Stimulated activated CD8-positive, alpha-beta memory T cell treated with anti-CD3 and anti-CD28 coated beads, Interleukin-12 subunit alpha, Interleukin-12 subunit beta, amount 100 ng/mL, for 24 hours (primary cell): ENCODE results near the gene KSR2.

Experiments used
- DNase-seq: peaks from one replicate; pipeline ENCODE4 v3.0.0-alpha.2; 2020; ENCODE audit errors: extremely low read depth

The KSR2 gene

DNA sequence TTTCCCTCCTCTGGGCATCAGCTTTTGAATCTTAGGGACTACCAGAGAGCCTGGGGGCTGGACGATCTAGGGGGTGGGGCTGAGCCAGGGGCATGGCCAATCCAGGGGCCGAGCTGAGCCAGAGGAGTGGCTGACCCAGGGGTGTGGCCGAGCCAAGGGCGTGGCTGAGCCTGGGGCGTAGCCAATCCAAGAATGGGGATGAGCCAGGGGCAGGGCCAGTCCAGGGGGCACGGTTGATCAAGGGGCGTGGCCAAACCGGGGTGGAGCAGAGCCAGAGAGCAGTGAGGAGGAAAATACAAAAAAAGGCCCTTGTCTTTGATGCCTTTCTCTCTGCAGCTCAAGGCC is 388.1 kb downstream of the KSR2 start:
- DNase-seq = no peak

DNA sequence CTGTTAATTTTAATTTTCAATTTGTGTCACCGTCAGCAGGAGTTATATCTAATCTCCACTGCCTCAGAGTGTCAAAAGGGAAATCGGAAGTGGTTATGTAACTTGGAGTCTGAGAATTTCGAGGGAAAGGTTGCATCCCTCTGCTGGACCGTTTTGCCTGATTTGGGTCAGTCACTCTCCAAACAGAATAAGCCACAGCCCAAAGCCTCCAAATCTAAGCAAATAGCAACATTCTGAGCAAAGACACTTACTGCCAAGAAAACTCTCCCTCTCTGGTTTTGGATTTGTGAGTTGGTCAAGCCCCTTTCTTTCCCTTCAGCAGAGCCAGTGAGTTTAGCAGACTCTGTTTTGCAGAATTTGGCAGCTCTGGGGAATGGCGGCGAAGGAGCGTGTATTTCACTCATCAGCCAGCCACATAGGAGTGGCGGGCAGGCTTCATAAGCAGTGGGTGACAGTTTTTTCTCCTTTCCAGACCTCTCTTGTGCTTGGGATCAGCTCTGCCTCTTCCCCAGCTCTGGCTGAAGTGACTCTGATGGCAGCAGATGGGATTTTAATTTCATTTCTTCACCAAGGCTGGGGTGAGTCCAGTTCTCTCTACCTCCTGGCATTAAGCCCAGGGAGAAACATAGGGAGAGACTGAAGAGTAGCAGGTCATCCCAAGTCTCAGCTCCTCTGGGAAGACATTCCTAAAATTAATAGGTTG is 388.6 kb downstream of the KSR2 start:
- DNase-seq = no peak

DNA sequence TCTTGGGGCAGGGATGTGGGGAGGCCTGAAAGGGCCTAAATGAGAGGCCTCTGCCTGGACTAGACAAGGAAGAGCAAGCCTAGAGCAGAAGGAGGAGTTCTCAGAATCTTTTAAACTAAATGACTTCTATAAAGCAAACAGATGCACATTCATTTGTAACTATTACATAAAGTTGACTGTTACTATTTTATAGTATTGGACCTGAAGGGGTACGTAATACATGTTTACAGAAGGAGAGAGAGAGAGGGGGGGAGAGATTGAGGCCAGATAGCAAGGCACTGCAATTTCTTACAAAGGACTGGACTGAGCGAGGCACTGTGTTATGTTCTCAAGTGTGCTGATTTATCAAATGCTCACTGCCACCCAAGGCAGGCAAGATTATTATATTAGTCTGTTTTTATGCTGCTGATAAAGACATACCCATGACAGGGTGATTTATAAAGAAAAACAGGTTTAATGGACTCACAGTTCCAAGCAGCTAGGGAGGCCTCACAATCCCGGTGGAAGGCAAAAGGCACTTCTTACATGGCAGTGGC is 391.6 kb downstream of the KSR2 start:
- DNase-seq = no peak

DNA sequence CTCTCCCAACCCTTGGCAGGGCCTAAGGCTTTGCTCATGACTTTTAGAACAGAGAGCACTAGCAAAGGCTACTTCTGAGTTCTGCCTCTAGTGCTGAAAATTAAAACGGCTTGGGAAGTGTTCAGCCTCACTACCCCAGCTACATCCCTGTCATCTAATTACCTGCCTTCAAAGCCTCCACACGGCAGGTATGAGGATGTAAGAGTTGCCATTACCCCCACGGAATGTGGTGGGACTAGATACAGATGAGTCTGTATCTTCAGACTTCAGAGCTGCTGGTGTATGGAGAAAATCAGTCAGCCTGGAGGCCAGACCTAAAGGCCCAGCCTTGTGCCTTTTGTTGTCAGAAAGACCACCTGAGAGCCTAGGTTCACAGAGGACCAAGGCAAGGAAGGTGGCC is 392.7 kb downstream of the KSR2 start:
- DNase-seq = no peak

DNA sequence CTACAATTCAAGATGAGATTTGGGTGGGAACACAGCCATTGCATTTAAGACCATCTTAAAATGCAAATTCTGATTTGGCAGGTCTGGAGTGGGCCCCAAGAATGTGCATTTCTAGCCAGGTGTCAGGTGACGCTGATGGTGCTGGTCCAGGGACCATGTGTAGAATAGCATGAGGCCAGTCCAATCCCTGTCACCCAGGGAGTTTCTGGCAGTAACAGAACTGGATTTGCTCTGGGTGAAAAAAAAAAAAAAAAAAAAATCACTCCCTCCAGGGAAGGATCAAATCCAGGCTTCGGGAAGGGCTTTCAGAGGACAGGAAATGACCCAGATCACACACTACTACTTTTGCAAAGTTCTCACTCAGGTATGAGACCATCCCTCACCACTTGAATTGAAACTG is 394.1 kb downstream of the KSR2 start:
- DNase-seq = no peak

DNA sequence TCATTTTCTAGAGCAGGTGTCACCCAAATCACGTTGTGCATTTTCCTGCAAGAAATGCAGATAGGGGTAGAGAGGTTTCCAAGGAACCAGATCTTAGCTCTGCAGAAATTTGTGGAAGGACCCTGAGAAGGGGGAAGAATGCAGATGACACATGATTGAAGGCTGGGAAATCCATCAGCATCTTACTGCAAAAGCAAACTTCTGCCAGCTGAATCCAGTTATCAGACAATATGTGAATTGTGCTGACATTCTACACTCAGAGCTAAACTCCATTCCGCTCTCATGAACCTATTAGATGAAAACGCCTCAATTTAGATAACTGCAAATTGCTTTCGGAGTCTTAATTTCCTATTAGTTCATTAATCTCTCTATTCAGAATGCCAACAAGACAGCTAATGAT is 396.0 kb downstream of the KSR2 start:
- no peak for DNase-seq

DNA sequence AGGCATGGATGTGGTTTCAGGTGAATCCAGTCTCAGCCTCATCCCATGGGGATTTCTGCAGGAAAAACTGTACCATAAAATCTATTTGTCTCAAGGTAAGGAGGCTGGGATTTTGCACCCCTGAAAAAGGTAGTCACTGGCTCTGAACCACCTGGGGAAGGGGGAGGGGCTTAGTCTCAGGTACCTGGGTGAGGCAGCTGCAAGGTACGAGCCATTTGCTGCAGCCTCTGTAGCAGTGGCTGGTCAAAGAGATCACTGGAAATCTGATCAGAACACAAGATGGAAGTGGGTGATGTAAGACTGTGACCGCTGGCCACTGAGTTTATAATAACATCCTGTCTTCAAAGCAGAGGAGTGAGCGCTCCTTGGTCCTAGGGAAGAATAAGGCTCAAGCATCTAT is 397.5 kb downstream of the KSR2 start:
- no peak for DNase-seq

DNA sequence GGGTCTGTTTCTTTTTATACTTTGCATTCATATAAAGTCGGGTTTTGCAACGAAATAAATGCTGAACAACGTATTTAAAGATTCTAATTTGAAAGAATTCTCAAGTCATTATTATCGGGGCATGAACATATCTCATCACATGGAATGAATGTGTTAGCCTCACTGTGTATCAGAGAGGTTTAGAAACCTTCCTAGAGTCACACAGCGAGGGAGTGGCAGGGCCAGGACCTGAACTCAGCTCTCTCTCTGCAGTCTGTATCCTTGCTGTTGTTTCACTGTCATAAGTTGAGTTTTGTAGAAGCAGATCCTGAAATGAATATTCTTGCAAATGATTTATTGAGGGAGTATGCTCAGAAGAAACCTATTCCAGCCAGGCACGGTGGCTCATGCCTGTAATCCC is 398.2 kb downstream of the KSR2 start:
- DNase-seq = no peak

DNA sequence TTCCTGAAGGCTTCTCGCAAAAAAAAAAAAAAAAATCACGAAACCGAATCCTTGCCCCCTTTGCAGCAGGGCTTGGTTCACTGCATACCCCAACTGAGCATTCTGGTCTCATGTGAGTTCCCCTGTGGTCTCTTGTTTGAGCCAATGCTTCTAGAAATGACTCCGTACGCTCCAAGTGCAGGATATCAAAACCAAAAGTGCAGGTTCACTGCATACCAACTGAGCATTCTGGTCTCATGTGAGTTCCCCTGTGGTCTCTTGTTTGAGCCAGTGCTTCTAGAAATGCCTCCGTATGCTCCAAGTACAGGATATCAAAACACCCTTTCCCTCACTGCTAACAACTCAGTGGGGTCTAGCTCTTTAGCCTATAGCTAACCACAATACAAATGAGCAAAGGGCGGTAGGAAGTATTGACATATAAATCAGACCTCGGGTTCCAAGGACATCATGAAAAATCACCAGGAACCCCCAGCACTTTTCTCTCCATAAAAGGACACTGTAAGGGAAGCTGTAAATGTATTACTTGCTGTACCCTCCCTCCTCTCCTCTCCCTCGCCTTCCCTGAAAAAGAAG is 401.1 kb downstream of the KSR2 start:
- DNase-seq = no peak

DNA sequence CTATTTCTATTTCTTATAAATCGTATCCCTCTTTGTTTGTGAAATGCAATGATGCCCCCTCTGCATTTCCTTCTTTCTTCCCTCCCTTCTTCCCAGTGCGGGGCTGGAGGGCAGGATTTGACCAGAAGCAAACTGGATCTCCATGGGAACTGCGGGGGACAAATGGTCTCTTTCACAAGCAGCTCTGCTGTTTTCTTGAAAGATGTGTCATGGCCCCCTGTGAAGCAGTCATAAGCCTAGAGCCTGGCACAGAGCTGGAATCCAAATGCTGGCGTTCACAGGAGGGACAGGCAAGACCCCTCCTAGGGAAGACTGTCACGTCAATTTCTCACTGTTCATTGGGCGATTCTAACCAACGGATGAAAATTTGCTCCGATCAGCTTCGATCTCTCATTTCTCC is 403.9 kb downstream of the KSR2 start:
- no peak for DNase-seq

DNA sequence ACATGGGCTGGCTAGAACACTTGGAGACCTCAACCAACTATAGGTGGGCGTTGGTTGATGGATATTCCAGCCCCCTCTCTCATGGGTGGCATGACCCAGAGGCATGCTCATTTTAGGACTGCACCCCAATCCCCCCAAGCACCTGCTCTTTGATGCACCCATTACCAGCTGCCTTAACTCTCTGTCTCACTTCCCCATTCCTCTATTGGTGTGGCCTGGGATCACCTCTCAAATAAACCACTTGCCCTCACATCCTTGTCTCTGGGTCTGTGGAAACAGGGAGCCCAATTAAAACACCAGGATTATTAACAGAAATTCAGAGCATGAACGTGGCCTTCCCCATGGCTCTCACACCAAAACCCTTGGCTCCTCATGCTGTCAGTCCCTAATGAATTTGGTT is 405.1 kb downstream of the KSR2 start:
- DNase-seq = no peak

DNA sequence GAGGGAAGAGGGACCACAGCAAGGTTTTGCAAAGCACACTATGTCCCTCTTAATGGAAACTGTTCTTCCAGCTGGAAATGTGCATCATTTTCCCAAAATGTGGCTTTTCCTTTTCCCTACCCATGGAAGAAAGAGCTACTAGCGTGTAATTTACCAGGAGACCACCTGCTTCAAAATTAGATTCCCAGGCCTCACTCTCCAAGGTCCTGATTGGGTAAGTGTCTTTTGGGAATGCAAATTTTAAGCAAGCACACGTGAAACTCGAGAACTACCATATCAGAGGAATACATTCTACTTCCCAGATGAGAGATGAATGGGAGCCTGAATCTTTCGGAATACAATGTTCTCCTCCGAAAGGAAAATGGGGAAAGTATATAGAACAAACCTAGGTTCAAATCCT is 405.8 kb downstream of the KSR2 start:
- DNase-seq = no peak

DNA sequence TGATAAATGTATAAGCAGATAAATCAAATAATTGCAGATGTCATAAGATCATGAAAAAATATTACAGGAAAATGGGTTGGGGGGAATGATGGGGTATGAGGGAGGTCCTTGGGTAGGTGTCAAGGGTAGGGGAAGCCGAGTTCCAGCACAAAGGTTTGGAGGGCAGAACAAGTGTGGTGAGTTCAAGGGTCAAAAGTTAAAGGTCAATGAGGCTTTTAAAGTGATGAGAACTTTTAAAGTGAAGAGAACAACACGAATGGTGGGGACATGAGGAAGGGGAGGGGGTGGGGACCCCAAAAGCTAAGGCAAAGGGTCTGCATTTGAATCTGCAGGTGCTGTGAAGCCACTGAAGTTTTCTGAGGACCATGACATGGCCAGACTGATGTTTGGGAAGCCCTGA is 406.8 kb downstream of the KSR2 start:
- no peak for DNase-seq

DNA sequence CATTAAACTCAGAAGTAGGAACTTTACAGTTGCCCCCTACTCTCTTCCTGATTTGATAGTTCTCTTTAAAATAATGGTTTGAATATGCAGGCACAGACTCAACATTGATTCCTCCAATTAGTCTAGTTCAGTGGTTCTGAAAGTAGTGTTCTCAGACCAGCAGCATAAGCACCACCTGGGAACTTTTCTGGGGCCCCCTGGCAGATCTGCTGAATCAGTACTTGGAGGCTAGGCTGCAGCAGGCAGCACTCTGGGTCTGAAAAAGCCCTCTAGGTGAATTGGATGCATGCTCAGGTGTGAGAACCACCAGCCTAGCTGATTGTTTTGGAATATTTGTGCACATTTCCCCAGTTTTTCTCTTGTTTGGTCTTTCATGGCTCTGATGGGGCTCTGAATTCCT is 408.8 kb downstream of the KSR2 start:
- DNase-seq = no peak

DNA sequence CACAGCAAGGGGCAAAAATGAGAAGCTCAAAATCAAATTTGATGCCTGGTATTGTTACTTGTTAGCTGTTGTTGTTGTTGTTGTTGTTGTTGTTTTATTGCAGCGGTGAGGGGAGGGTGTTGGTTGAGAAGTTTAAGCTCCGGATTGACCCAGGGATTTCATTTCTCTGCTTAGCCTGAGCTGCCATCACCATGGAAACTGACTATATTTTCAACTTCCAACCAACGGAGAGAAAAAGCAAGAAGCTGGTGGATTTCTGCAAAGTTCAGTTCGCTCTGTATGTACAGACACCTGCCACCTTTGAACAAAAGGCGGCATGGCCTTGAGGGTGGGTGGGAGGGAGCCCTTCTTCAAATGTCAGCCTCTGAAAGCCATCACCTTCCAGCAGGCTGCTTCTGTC is 412.9 kb downstream of the KSR2 start:
- DNase-seq = no peak

DNA sequence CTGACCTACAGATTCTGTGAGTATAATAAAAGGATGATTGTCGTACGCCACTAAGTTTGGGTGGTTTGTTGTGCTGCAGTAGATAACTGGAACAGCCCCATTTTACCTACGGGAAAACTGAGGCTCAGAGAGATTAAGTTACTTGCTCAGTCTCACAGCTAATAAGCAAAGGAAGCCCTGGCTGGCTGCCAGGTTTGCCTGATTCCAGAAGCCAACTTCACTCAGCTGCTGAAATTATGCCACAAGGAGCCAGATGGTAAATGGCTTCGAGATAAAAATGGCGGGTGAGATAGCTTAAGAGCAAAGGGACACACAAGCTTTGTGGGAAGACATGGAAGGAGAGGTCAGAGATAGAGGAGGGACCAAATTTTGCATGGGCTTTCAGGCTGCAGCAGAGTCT is 415.8 kb downstream of the KSR2 start:
- DNase-seq = no peak

DNA sequence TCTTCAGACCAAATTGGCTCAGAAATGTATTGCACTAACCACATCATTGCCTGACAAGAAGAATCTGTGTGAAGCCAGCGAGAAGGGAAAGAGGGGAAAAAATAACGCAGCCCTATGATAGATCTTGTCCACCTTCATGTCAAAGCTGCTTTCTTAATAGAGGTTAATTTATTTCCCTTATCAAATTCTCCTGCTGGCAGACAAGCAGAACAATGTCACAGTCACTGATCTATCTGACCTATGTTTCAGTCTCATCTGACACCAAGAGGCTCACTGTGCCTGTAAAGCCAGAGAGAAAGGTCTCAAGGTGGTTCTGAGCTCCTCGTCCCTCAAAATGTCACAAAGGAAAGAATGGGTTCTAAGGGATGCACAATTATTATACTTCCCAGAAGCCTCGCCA is 417.1 kb downstream of the KSR2 start:
- DNase-seq = no peak

DNA sequence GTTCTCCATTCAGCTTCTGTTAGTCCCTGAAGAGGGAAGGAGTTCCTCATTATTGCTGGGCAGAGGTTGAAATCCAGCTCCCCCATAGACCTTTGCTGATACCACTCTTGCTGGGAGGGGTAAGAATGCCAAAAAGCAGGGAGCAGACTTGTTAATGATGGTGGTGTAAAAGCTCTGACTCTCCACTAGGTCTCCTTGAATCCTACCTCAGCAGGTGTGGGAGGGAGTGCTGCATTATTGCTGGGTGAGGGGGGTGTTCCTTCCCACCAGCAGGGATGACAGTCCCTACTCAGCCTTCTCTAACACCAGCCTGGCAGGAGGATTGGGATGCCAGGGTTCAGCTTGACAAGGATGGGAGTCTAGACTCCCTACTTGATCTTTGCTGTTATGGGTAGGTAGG is 421.6 kb downstream of the KSR2 start:
- no peak for DNase-seq

DNA sequence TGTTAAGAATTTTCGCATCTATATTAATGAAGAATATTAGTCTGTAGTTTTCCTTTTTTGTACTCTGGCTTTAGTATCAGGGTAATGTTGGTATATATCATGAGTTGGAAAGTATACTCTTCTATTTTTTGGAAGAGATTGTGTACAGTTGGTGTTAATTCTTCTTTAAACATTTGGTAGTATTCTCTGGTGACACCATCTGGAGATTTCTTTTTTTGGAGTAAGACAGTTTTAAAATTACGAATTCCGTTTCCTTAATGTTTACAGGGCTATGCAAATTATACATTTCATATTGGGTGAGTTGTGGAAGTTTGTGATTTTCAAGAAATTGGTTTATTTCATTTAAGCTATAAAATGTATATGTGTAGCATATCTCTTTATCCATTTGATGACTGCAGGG is 423.6 kb downstream of the KSR2 start:
- DNase-seq = no peak

DNA sequence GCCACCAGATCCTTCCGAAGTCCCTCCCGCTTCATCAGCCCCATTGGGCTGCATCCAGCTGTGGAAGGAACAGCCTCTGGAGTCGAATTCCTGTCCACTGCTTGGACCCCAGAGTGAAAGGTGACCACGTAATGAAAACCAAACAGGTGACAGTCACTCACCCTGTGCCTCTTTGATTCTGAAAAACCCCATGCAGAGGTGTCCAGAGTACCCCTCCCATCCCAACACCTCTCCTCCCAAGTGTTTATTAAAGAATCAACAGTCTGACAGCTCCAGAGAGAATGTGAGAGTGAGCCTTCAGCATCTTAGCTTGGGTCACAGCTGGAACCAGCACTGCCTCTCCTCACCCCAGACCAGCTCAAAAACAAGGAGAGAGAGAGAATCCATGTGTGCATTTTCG is 428.8 kb downstream of the KSR2 start:
- no peak for DNase-seq

DNA sequence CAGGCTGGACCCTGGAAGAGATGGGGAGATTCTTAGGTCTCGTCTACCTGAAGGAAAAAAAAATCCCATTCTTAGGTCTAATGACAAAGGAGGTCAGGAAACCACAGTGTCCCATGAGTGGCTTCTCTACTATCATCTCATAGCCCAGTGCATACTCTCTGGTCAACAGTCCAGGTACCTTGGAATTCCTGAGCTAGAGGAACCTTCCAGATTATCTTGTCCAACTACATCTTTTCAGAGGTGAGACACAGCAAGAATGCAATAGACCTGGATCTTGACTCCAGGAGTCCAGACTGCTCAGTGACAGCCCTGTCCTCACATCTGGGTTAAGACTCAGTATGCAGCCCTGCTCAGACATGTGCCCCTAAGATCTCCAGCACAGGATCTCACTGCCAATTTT is 429.9 kb downstream of the KSR2 start:
- no peak for DNase-seq

DNA sequence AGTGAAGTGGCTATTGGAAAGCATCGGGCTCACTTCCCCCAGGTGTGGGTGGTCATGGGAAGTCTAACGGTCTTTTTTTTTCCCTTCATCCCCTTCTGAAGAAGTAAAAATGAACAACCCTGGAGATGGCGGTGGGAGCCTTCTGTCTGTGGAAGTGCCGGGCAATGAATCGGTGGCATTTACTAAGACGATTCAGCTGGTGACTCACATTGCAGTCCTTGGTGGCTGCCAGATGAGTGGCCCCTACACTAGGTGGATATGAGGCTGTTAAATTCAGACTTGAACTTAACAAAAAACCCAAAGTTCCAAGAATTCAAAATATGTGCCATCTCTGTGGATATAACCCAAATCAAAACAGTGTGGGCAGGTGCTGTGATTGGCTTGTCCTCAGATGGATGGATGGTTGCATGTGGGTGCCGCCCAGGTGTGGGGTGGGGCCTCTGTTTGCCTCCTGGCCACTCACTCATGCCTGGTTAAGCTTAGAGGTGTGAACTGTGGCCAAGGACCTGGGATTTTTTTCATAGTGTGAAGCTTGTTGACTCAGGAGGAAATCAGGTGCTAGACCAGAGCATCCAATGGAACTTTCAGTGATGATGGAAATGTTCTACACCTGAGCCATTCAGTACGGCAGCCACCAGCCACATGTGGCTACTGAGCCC is 430.6 kb downstream of the KSR2 start:
- DNase-seq = no peak

DNA sequence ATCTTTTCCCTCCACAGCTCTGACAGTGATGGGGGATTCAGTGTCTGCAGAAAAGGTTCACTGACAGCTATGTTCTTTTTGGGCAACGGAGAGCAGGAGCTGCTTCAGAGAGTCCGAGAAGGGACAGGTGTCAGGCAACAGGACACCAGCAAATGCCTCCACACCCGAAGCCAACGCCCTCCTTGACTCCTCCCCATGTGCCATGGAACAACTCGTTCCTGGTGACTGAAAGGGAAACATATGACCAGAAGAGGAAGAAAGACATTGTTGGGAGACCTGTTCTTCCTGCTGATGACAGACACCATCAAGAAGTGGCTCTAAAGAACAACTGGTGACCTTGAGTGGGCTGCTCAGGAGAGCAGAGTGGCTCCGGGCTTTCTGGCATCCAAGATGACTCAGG is 435.1 kb downstream of the KSR2 start:
- no peak for DNase-seq

DNA sequence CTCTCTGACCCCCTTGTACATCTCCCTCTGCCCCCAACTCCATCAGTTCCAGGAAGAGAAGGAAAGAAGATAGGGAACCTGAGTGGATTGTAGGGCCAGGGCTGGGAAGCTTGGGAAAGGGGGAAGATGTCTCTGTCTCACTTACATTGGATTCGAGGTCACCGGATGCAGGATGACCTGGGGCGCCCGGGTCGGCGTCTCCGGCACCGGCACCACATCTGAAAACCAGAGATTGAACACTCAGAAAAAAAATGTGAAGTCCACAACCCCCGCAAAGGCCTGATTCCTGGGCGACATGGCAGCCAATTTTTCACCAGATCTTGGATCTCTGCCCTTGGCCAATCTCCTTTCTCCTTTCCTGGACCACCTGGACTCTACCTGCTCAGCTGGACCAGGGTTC is 438.0 kb downstream of the KSR2 start:
- DNase-seq = no peak
